HAP-1 (cell line): Measurements from ENCODE around the gene MYOM1.
"Not testable (repeated sequence)": the region's sequence is repeated elsewhere in the genome, so short reads cannot be mapped to it uniquely, and the experiment has no call there.

ENCODE experiments used
- DNase-seq, 2 experiments: peaks; one replicate each; pipeline ENCODE4 v3.0.0-alpha.2; 2016 to 2020; ENCODE audit warnings: low spot score in 2 of 2
- H3K27me3 ChIP-seq: fragments of 250-450 bp; sonication (Bioruptor Pico); 2 replicates; pipeline ENCODE4 v1.5.1; 2020; ENCODE audit warnings: low read depth, mild to moderate bottlenecking, moderate library complexity
- H3K36me3 ChIP-seq: fragments of 250-450 bp; sonication (Bioruptor Pico); replicated peaks from 2 replicates; pipeline ENCODE4 v1.5.1; 2020; ENCODE audit warnings: mild to moderate bottlenecking
- H3K4me1 ChIP-seq: fragments of 250-450 bp; sonication (Bioruptor Pico); 2 replicates; pipeline ENCODE4 v1.5.1; 2020; ENCODE audit warnings: mild to moderate bottlenecking
- H3K4me3 ChIP-seq: fragments of 250-450 bp; sonication (Bioruptor Pico); 2 replicates; pipeline ENCODE4 v1.5.1; 2020; ENCODE audit warnings: mild to moderate bottlenecking, moderate library complexity
- H3K9me3 ChIP-seq: fragments of 250-450 bp; sonication (Bioruptor Pico); 2 replicates; pipeline ENCODE4 v1.5.1; 2020; ENCODE audit warnings: mild to moderate bottlenecking, moderate library complexity
- in situ Hi-C: fragments of 300-500 bp; cut with MboI; formaldehyde crosslinking; loops from 3 replicates; pipeline ENCODE4 v1.14.3; 2020; ENCODE audit warnings: low sequenced_read_pairs, inconsistent platforms, mixed read lengths

Gene MYOM1

DNA sequence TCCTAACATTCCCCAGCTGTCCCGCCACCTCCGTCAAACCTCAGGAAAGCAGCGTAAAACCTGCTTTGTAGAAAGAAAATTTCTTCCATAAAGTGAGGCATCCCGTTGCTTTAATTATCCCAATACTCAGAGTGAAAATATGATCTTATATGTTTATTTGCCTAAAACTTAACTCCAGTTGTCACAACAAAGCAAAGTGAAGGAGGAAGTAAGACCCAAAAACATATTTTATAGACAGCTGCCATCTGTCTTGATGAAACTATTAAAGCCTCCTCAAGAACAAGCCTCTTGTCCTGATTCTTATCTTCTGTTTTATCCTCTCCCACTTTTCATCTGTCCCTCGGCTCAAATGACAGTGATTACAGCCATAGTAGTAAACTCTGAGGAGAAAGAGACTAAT lies 177.9 kb downstream of the MYOM1 start:
- in situ Hi-C loops = no loop called here
- H3K9me3 ChIP-seq = no peaks in the 10 kb centered on the region
- H3K27me3 ChIP-seq = no peaks in the 10 kb centered on the region
- no peak for DNase-seq
- no peak overlapping the region for H3K4me3 ChIP-seq
- H3K36me3 ChIP-seq = no peaks in the 10 kb centered on the region
- H3K4me1 ChIP-seq = peaks cover 15% of the 10 kb centered on the region

GRCh38 chr18:3040881-3041280 lies 178.9 kb downstream of the MYOM1 start:
- no peaks in the 10 kb centered on the region for H3K36me3 ChIP-seq
- DNase-seq = no peak
- H3K4me1 ChIP-seq = peaks cover 15% of the 10 kb centered on the region
- no peak overlapping the region for H3K4me3 ChIP-seq
- no peaks in the 10 kb centered on the region for H3K27me3 ChIP-seq
- in situ Hi-C loops = no loop called here
- no peaks in the 10 kb centered on the region for H3K9me3 ChIP-seq

GRCh38 chr18:3040173-3040572 lies 179.6 kb downstream of the MYOM1 start:
- H3K27me3 ChIP-seq = no peaks in the 10 kb centered on the region
- no peak for DNase-seq
- peaks cover 12% of the 10 kb centered on the region for H3K4me1 ChIP-seq
- no peak overlapping the region for H3K4me3 ChIP-seq
- H3K36me3 ChIP-seq = no peaks in the 10 kb centered on the region
- in situ Hi-C loops = no loop called here
- H3K9me3 ChIP-seq = no peaks in the 10 kb centered on the region

DNA sequence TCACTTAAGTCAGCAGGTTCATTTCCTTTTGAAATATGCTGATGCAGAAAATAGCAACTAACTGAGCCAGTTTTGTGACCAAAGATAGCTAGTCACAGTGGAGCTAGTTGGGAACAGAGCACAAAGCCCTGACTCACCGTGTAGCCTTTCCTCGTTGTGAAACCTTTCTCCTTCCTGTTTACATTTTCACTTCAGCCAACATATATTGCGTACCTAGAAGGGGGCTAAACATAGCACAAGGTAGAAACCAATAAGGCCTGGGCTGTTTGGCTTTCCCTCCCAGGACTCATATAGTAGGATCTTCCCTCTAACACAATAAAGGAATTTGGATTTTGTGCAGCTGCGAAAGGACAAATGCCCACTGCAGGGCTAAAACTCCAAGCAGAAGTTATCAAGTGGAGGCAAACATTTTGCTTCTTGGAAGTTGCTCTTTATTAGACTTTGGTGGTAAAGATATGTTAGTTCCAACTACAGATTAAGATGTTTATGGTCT lies 182.3 kb downstream of the MYOM1 start:
- DNase-seq = no peak
- in situ Hi-C loops = no loop called here
- no peaks in the 10 kb centered on the region for H3K9me3 ChIP-seq

GRCh38 chr18:3036108-3036507 lies 183.7 kb downstream of the MYOM1 start:
- DNase-seq = no peak
- no peak overlapping the region for H3K4me3 ChIP-seq
- H3K4me1 ChIP-seq = peaks cover 3% of the 10 kb centered on the region
- in situ Hi-C loops = no loop called here
- no peaks in the 10 kb centered on the region for H3K27me3 ChIP-seq
- H3K9me3 ChIP-seq = no peaks in the 10 kb centered on the region
- no peaks in the 10 kb centered on the region for H3K36me3 ChIP-seq

More for the DNA sequence above, 182.3 kb downstream of the MYOM1 start:
- Histone ChIP-seq H3K36me3 (no peaks in the 10 kb centered on the region), H3K4me3 (no peak overlapping the region), H3K4me1 (peaks cover 11% of the 10 kb centered on the region), H3K27me3 (no peaks in the 10 kb centered on the region)

DNA sequence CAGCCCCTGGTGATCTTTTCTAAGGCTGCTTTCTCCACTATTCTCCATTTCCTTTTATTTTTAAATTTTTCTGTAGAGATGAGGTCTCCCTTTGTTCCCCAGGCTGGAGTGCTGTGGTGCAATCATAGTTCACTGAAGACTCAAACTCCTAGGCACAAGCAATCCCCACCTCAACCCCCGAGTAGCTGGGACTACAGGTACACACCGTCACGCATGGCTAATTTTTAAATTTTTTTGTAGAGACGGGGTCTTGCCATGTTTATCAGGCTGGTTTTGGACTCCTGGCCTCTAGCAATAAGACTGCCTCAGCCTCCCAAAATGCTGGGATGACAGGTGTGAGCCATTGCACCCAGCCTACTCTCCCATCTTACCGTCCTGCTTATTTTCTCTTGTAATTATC lies 184.1 kb downstream of the MYOM1 start:
- Histone ChIP-seq H3K36me3 (no peaks in the 10 kb centered on the region), H3K27me3 (no peaks in the 10 kb centered on the region), H3K4me3 (no peak overlapping the region), H3K4me1 (no peaks in the 10 kb centered on the region), H3K9me3 (no peaks in the 10 kb centered on the region)
- in situ Hi-C loops = no loop called here
- no peak for DNase-seq

DNA sequence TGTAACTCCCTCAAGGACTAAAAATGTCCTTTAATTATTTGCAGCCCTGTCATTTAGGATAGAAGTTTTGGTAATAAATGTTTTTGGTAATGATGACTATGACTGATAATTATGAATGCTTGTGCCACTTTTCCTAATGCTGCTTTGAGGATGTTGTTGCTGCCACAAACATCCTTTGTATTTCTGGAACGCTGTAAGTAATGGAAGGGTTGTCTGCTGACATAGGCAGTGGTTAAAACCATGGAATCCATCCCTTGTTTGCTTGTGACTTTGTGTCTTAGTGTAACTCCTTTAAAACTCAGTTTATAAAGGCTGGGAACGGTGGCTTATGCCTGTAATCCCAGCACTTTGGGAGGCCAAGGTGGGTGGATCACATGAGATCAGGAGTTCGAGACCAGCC lies 187.0 kb downstream of the MYOM1 start:
- no peak for DNase-seq
- H3K27me3 ChIP-seq = no peaks in the 10 kb centered on the region
- H3K36me3 ChIP-seq = no peaks in the 10 kb centered on the region
- peaks cover 7% of the 10 kb centered on the region for H3K4me1 ChIP-seq
- in situ Hi-C loops = no loop called here
- no peaks in the 10 kb centered on the region for H3K9me3 ChIP-seq
- H3K4me3 ChIP-seq = no peak overlapping the region

DNA sequence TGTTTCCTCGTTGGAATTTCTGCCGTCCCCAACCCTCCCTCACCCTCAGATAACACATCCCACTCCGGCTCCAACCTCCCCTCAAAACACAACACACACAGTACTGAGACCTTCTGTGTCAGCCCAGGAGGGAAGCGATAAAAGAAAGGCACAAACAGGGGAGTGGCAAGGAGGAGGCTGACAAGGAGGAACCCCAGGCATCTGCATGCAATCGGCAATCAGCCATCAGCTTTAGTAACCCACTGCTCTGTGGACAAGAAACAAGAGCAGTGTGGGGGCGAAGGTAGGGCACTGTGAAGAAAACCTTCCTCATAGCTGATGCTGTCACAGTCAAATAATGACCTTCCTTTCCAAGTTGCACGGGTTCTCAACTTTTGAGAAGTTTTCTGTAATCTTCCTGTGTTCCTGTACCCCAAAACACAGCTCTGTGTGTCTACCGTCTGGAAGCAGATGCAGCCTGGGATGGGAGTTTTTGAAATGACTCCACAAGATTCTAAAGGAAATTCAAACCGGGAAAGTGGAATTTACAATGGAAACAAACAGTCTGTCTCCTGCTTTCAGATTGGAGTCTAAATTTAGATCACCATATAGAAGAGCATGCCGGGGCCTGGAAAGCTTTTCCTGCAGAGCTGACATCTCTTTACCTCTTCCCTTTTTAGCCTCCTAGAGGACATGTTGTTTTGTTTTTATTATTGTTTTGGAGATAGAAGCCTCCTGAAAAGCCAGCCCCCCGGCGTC lies 190.4 kb downstream of the MYOM1 start:
- H3K4me1 ChIP-seq = peaks cover 17% of the 10 kb centered on the region
- no peak overlapping the region for H3K4me3 ChIP-seq
- H3K27me3 ChIP-seq = no peaks in the 10 kb centered on the region
- no peaks in the 10 kb centered on the region for H3K9me3 ChIP-seq
- no peaks in the 10 kb centered on the region for H3K36me3 ChIP-seq
- in situ Hi-C loops = no loop called here
- DNase-seq = no peak

DNA sequence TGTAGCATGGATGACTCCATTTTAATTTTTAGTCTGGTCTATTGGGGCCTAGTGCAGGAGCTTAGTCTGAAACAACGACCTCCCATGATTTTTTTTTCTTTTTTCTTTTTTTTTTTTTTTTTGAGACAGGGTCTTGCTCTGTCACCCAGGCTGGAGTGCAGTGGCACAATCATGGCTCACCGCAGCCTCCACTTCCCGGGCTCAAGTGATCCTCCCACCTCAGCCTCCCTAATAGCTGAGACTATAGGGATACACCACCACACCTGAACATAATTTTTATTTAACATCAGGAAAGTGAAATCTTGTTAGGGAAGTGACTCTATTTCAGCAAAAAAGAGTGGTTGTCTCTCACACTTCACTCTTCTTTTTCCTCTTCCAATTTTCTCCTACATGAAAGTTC lies 191.7 kb downstream of the MYOM1 start:
- in situ Hi-C loops, H3K4me3 ChIP-seq, H3K36me3 ChIP-seq, DNase-seq, H3K9me3 ChIP-seq, H3K27me3 ChIP-seq: not testable (repeated sequence)
- peaks cover 17% of the 10 kb centered on the region for H3K4me1 ChIP-seq

DNA sequence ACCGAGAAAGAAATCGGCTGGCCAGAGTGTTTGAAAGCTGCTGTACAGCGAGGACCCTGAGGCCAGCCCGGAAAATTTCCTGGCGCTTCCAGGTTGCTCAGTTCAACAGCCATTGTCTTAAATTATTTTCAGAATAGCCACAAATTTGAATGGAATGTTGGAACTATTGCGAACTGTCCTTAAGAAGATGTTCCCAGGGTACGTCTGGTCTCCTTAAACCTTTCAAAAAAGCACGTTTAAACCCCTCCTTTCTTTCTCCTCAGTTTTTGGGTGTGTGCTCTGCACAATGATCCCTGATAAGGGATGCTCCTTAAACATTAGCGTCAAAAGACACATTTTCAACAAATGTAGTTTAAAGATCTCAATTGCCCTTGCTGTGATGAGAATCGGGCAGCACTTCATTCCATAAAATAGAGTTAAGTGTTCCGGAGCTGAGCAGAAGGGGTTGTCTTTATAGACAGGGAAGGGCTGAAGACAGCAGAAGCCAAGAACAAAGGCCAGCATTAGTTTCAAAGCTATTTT lies 192.3 kb downstream of the MYOM1 start:
- in situ Hi-C loops = no loop called here

DNA sequence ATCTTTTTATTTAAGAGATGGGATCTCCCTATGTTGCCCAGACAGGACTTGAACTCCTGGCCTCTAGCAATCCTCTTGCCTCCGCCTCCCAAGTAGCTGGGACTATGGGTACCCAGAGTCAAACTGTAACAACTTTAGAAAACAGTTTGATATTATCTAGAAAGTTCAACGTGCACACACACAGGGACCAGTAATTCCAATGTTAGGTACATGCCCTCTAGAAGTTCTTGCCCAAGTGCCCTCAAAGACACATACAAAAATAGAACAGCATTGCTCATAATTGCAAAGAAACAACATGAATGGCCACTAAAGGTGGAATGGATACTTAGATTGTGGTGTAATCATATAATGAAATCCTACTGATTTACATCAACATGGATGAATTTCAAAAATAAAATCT lies 194.2 kb downstream of the MYOM1 start:
- Histone ChIP-seq H3K4me3 (no peak overlapping the region), H3K4me1 (peaks cover 17% of the 10 kb centered on the region), H3K9me3 (no peaks in the 10 kb centered on the region), H3K36me3 (no peaks in the 10 kb centered on the region), H3K27me3 (no peaks in the 10 kb centered on the region)
- in situ Hi-C loops = no loop called here
- DNase-seq = no peak

More for the DNA sequence above, 192.3 kb downstream of the MYOM1 start:
- DNase-seq = no peak
- H3K4me1 ChIP-seq = peaks cover 17% of the 10 kb centered on the region
- H3K9me3 ChIP-seq = no peaks in the 10 kb centered on the region
- H3K36me3 ChIP-seq = no peaks in the 10 kb centered on the region
- no peaks in the 10 kb centered on the region for H3K27me3 ChIP-seq
- H3K4me3 ChIP-seq = no peak overlapping the region

DNA sequence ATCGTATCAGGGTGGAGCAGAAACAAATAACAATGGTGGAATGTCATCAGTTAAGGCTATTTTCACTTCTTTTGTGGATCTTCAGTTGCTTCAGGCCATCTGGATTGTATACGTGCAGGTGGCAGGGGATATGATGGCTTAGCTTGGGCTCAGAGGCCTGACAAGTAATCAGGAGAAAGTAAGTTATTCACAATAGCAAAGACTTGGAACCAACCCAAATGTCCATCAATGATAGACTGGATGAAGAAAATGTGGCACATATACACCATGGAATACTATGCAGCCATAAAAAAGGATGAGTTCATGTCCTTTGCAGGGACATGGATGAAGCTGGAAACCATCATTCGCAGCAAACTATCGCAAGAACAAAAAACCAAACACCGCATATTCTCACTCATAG lies 196.2 kb downstream of the MYOM1 start:
- not testable (repeated sequence) for H3K9me3 ChIP-seq, DNase-seq

More for the DNA sequence above, 196.2 kb downstream of the MYOM1 start:
- H3K36me3 ChIP-seq, H3K4me3 ChIP-seq, H3K27me3 ChIP-seq, in situ Hi-C loops: not testable (repeated sequence)
- peaks cover 13% of the 10 kb centered on the region for H3K4me1 ChIP-seq
